ENCODE results near the gene MAML2. TPM values are rescaled to one million over a fixed set of nuclear protein-coding genes. Genes with fewer than 3 reads are reported as not detected.

The MAML2 gene
- total and polyA plus RNA-seq, 2 of the 8 experiments (the other 6 are each of a cell fraction or from before 2014, with no cell fraction given): 3.8 to 6.6 TPM

- CTCF ChIA-PET (ENCODE audit: partially characterized antibody): interaction anchor here (0.8 to 2.1 kb wide), 5 partner anchors 7 to 553 kb away, joined by 3 to 9 read pairs (median 3); partner anchors contain the start of gene MAML2
- no peak overlapping the region for H2BK120ac ChIP-seq (replicated peaks; ENCODE audit: low read depth, low read length)
- no peak for FAIRE-seq
- no peak for TF ChIP-seq NANOG (IDR thresholded peaks at IDR 0.05; ENCODE audit: insufficient read depth, low read depth, low read length, poor library complexity, severe bottlenecking)
- TF ChIP-seq BACH1 (IDR thresholded peaks at IDR 0.05; ENCODE audit: low read length): no peak
- TF ChIP-seq RFX5 (IDR thresholded peaks at IDR 0.05; ENCODE audit: borderline replicate concordance, low read depth, low read length): no peak
- TF ChIP-seq YY1 (IDR thresholded peaks at IDR 0.05; ENCODE audit: low read depth, low read length): no peak
- TF ChIP-seq POLR2AphosphoS5 (IDR thresholded peaks at IDR 0.05; ENCODE audit: low read depth, low read length): peak; percentile 38; the same call in 1 of the 2 replicates
- TF ChIP-seq SP2 (IDR thresholded peaks at IDR 0.05; ENCODE audit: low read length): no peak
- TF ChIP-seq KDM4A (IDR thresholded peaks at IDR 0.05; ENCODE audit: low read depth, low read length, severe bottlenecking): peak; percentile 38
- TF ChIP-seq SP4 (IDR thresholded peaks at IDR 0.05; ENCODE audit: low read length): no peak
- no peak for TF ChIP-seq EGR1 (IDR thresholded peaks at IDR 0.05; ENCODE audit: borderline replicate concordance, low read depth, low read length)
- TF ChIP-seq GABPA (IDR thresholded peaks at IDR 0.05; ENCODE audit: borderline replicate concordance, insufficient read depth, low read length): no peak
- no peak for TF ChIP-seq ZNF274 (IDR thresholded peaks at IDR 0.05; ENCODE audit: borderline replicate concordance, extremely low read depth, low read length)
- peak; percentile 30 for TF ChIP-seq TAF7 (optimal IDR thresholded peaks at IDR 0.05; ENCODE audit: borderline replicate concordance, low read depth, low read length)
These were observed 46.1 kb upstream of the MAML2 start for GRCh38 chr11:96388891-96389719.

More at GRCh38 chr11:96388891-96389719, 46.1 kb upstream of the MAML2 start:
- Histone ChIP-seq H4K8ac (ENCODE audit: extremely low read depth, insufficient read depth, low read length) (peak overlapping the region; percentile 92; the same call in 1 of the 2 replicates), H2BK15ac (ENCODE audit: low read length) (no peak overlapping the region), H3K14ac (ENCODE audit: insufficient read length) (no peak overlapping the region), H3K56ac (replicated peaks; ENCODE audit: insufficient read length, low read depth, low read length) (peak overlapping the region; percentile 19), H4K91ac (replicated peaks; ENCODE audit: insufficient read length, low read length) (peak overlapping the region; percentile 52), H3K4me2 (ENCODE audit: insufficient read depth in 1 of 2, low read depth in 2 of 2, low read length in 2 of 2) (peak overlapping the region; percentile 68 to 96), H2AK5ac (ENCODE audit: low read depth, low read length) (no peak overlapping the region), H4K20me1 (replicated peaks in 1 of 2; ENCODE audit: control insufficient read depth in 1 of 2, insufficient read depth in 2 of 2, low read length in 2 of 2) (no peaks in the 10 kb centered on the region), H2BK12ac (ENCODE audit: low read depth, low read length) (no peak overlapping the region), H3K4ac (replicated peaks; ENCODE audit: insufficient read length, low read depth, low read length) (no peak overlapping the region), H3K18ac (ENCODE audit: extremely low read depth, low read length) (peak overlapping the region; percentile 80), H3K9me3 (ENCODE audit: insufficient read depth in 2 of 2, low read depth in 1 of 2, low read length in 1 of 2) (no peaks in the 10 kb centered on the region; a peak in 2 of 4 replicates), H3K9ac (replicated peaks in 1 of 4; ENCODE audit: extremely low read depth in 1 of 4, low read depth in 3 of 4, low read length in 3 of 4) (peak overlapping the region; percentile 53 to 82 (median 80)), H3K36me3 (ENCODE audit: control insufficient read depth in 2 of 4, insufficient read depth in 4 of 4, low read length in 3 of 4) (peaks cover 0 to under 1% (median 0%) of the 10 kb centered on the region in 4 experiments; a peak in 4 of 8 replicates), H3K4me3 (ENCODE audit: extremely low read depth in 1 of 4, insufficient read depth in 2 of 4, low read depth in 3 of 4, low read length in 4 of 4) (peak overlapping the region; percentile 69 to 93 (median 78)), H2BK20ac (ENCODE audit: low read length) (no peak overlapping the region), H3K23me2 (ENCODE audit: low read depth, low read length) (peaks cover 5% of the 10 kb centered on the region), H2AFZ (ENCODE audit: low read length) (peak overlapping the region; percentile 33), H2BK5ac (ENCODE audit: low read depth, low read length) (peak overlapping the region; percentile 40; the same call in 1 of the 2 replicates), H3K27me3 (replicated peaks in 1 of 4; ENCODE audit: control insufficient read depth in 3 of 4, extremely low read depth in 1 of 4, insufficient read depth in 3 of 4, low read length in 3 of 4) (no peaks in the 10 kb centered on the region), H3K79me2 (ENCODE audit: control insufficient read depth in 1 of 2, insufficient read depth in 2 of 2, low read length in 2 of 2) (peaks cover 0 to 19% of the 10 kb centered on the region in 2 experiments; a peak in 2 of 4 replicates), H3K79me1 (ENCODE audit: low read depth, low read length) (no peaks in the 10 kb centered on the region; the same call in 1 of the 2 replicates), H3K27ac (ENCODE audit: low read depth, low read length) (peak overlapping the region; percentile 89), H4K5ac (ENCODE audit: insufficient read length, low read depth, low read length) (peak overlapping the region; percentile 95), H3K4me1 (replicated peaks in 1 of 4; ENCODE audit: control insufficient read depth in 3 of 4, insufficient read depth in 4 of 4, low read length in 3 of 4) (peaks cover 0 to 2% (median under 1%) of the 10 kb centered on the region in 4 experiments; a peak in 2 of 7 replicates), H3K23ac (ENCODE audit: insufficient read length) (no peak overlapping the region)
- POLR2A ChIA-PET (ENCODE audit: partially characterized antibody): interaction anchor here (0.8 to 1.9 kb wide), 8 partner anchors 17 to 599 kb away, joined by 3 to 9 read pairs (median 5); partner anchors contain the start of genes CEP57, FAM76B and MAML2
- DNase-seq (ENCODE audit: low read depth in 1 of 2, low spot score in 2 of 2): peak in 1 of 2 experiments; percentile 36
- 3% methylated on average over 28 of the region's 30 CpGs; no CpG with 5 or more reads in 1 of the 2 experiments for WGBS, 2 experiments (ENCODE audit: extremely low coverage in 1 of 2, insufficient coverage in 1 of 2, insufficient read length in 1 of 2, insufficient replicate concordance in 2 of 2, low coverage in 1 of 2, low lambda C conversion rate in 2 of 2, missing lambda C conversion rate in 1 of 2)
